H1 (cell line): Measurements from ENCODE around the gene MCFD2. TPM values are rescaled to one million over a fixed set of nuclear protein-coding genes. Genes with fewer than 3 reads are reported as not detected.
A peak's percentile ranks its signal among the peaks of the same experiment; 100 is the strongest.

ENCODE experiments used
- CTCF ChIA-PET: fragments of 300-600 bp; sonication (Branson Sonifier 250); formaldehyde crosslinking; loops from one replicate; lab custom pipeline; 2021; ENCODE audit not compliant: partially characterized antibody; lab: Charles Lee
- POLR2A ChIA-PET: fragments of 300-600 bp; sonication (Branson Sonifier 250); formaldehyde crosslinking; loops from one replicate; lab custom pipeline; 2021; ENCODE audit warnings: inconsistent platforms; ENCODE audit not compliant: partially characterized antibody; lab: Charles Lee
- DNase-seq, 2 experiments: peaks; one replicate each; pipeline versions ENCODE4 v3.0.0 to v3.0.0-alpha.2; 2010 to 2022; ENCODE audit warnings: low spot score in 2 of 2, low read depth in 1 of 2, mixed read lengths in 1 of 2
- FAIRE-seq: peaks from 2 replicates; lab custom pipeline; 2011; peaks lifted over from hg19 to GRCh38; lab: Jason Lieb, UNC
- H2AFZ ChIP-seq: 2 replicates; pipeline ENCODE4 v1.8.1; 2012; ENCODE audit warnings: low read length, inconsistent platforms
- H2AK5ac ChIP-seq: 2 replicates; pipeline ENCODE4 v1.6.1; 2013; ENCODE audit warnings: low read depth, low read length
- H2BK120ac ChIP-seq: replicated peaks from 2 replicates; pipeline ENCODE3; 2013; ENCODE audit warnings: low read depth, low read length, inconsistent platforms
- H2BK12ac ChIP-seq: 2 replicates; pipeline ENCODE4 v1.6.1; 2013; ENCODE audit warnings: low read depth, low read length
- H2BK15ac ChIP-seq: 2 replicates; pipeline ENCODE4 v1.6.1; 2013; ENCODE audit warnings: low read length
- H2BK20ac ChIP-seq: 2 replicates; pipeline ENCODE4 v1.6.1; 2013; ENCODE audit warnings: low read length
- H2BK5ac ChIP-seq: 2 replicates; pipeline ENCODE4 v1.6.1; 2013; ENCODE audit warnings: low read depth, low read length
- H3K14ac ChIP-seq: 2 replicates; pipeline ENCODE4 v1.6.1; 2013; ENCODE audit warnings: inconsistent platforms; ENCODE audit not compliant: insufficient read length
- H3K18ac ChIP-seq: 2 replicates; pipeline ENCODE4 v1.6.1; 2013; ENCODE audit warnings: low read length; ENCODE audit errors: extremely low read depth
- H3K23ac ChIP-seq: 2 replicates; pipeline ENCODE4 v1.6.1; 2013; ENCODE audit warnings: inconsistent platforms; ENCODE audit not compliant: insufficient read length
- H3K23me2 ChIP-seq: 2 replicates; pipeline ENCODE4 v1.6.1; 2013; ENCODE audit warnings: low read depth, low read length
- H3K27ac ChIP-seq: 2 replicates; pipeline ENCODE4 v1.6.1; 2011; ENCODE audit warnings: low read depth, low read length, inconsistent platforms
- H3K27me3 ChIP-seq, 4 experiments: replicated peaks in 1 of 4; 1 replicate in 1 of 4; 2 replicates in 3 of 4; pipeline versions ENCODE4 v1.6.1 to v1.8.1; 2011 to 2013; ENCODE audit warnings: low read length in 3 of 4, mild to moderate bottlenecking in 3 of 4, inconsistent platforms in 2 of 4, mixed read lengths in 2 of 4, moderate library complexity in 1 of 4; ENCODE audit not compliant: control insufficient read depth in 3 of 4, insufficient read depth in 3 of 4; ENCODE audit errors: extremely low read depth in 1 of 4
- H3K36me3 ChIP-seq, 4 experiments: 2 replicates each; pipeline versions ENCODE4 v1.6.1 to v1.8.1; 2011 to 2013; ENCODE audit warnings: mild to moderate bottlenecking in 4 of 4, low read length in 3 of 4, moderate library complexity in 2 of 4, control low read depth in 1 of 4, inconsistent platforms in 1 of 4; ENCODE audit not compliant: insufficient read depth in 4 of 4, control insufficient read depth in 2 of 4
- H3K4ac ChIP-seq: replicated peaks from 2 replicates; pipeline ENCODE3; 2013; ENCODE audit warnings: low read length, low read depth, mixed read lengths, inconsistent platforms; ENCODE audit not compliant: insufficient read length
- H3K4me1 ChIP-seq, 4 experiments: replicated peaks in 1 of 4; 1 replicate in 1 of 4; 2 replicates in 3 of 4; pipeline versions ENCODE4 v1.6.1 to v1.8.1; 2011 to 2013; ENCODE audit warnings: low read length in 3 of 4, inconsistent platforms in 2 of 4, mixed read lengths in 1 of 4; ENCODE audit not compliant: insufficient read depth in 4 of 4, control insufficient read depth in 3 of 4
- H3K4me2 ChIP-seq, 2 experiments: 2 replicates each; pipeline versions ENCODE4 v1.6.1 to v1.8.1; 2011 to 2013; ENCODE audit warnings: low read depth in 2 of 2, low read length in 2 of 2, control low read depth in 1 of 2, inconsistent platforms in 1 of 2, mild to moderate bottlenecking in 1 of 2; ENCODE audit not compliant: insufficient read depth in 1 of 2
- H3K4me3 ChIP-seq, 4 experiments: fragments of 200-600, 300-600 bp in 1 of 4; sonication (generic), shearing (Covaris generic), sonication (Bioruptor Twin) in 1 of 4; 2 replicates each; pipeline versions ENCODE4 v1.5.1 to v1.8.1; 2011 to 2016; ENCODE audit warnings: low read length in 4 of 4, low read depth in 3 of 4, control low read depth in 2 of 4, inconsistent platforms in 2 of 4, mild to moderate bottlenecking in 2 of 4, mixed read lengths in 1 of 4, moderate library complexity in 1 of 4; ENCODE audit not compliant: insufficient read depth in 2 of 4; ENCODE audit errors: extremely low read depth in 1 of 4
- H3K56ac ChIP-seq: replicated peaks from 2 replicates; pipeline ENCODE3; 2013; ENCODE audit warnings: low read depth, mild to moderate bottlenecking, mixed read lengths, low read length, inconsistent platforms; ENCODE audit not compliant: insufficient read length
- H3K79me1 ChIP-seq: 2 replicates; pipeline ENCODE4 v1.6.1; 2013; ENCODE audit warnings: low read depth, low read length, control low read depth
- H3K79me2 ChIP-seq, 2 experiments: 2 replicates each; pipeline versions ENCODE4 v1.6.1 to v1.8.1; 2012 to 2013; ENCODE audit warnings: low read length in 2 of 2, mild to moderate bottlenecking in 2 of 2, inconsistent platforms in 1 of 2; ENCODE audit not compliant: insufficient read depth in 2 of 2, control insufficient read depth in 1 of 2
- H3K9ac ChIP-seq, 4 experiments: replicated peaks in 1 of 4; 1 replicate in 1 of 4; 2 replicates in 3 of 4; pipeline versions ENCODE4 v1.6.1 to v1.8.1; 2011 to 2013; ENCODE audit warnings: low read depth in 3 of 4, low read length in 3 of 4, control low read depth in 2 of 4, mild to moderate bottlenecking in 2 of 4, moderate library complexity in 2 of 4, inconsistent platforms in 1 of 4; ENCODE audit errors: extremely low read depth in 1 of 4
- H3K9me3 ChIP-seq, 2 experiments: 2 replicates each; pipeline versions ENCODE4 v1.6.1 to v1.8.1; 2012 to 2013; ENCODE audit warnings: mild to moderate bottlenecking in 2 of 2, moderate library complexity in 2 of 2, control low read depth in 1 of 2, inconsistent platforms in 1 of 2, low read depth in 1 of 2, low read length in 1 of 2, mixed read lengths in 1 of 2; ENCODE audit not compliant: insufficient read depth in 2 of 2
- H4K20me1 ChIP-seq, 2 experiments: replicated peaks in 1 of 2; 2 replicates each; pipeline versions ENCODE3 to v1.8.1; 2011 to 2013; ENCODE audit warnings: inconsistent platforms in 2 of 2, low read length in 2 of 2, mild to moderate bottlenecking in 1 of 2; ENCODE audit not compliant: insufficient read depth in 2 of 2, control insufficient read depth in 1 of 2
- H4K5ac ChIP-seq: 2 replicates; pipeline ENCODE4 v1.6.1; 2013; ENCODE audit warnings: low read length, low read depth, mixed read lengths, inconsistent platforms; ENCODE audit not compliant: insufficient read length
- H4K8ac ChIP-seq: 2 replicates; pipeline ENCODE4 v1.8.0; 2013; ENCODE audit warnings: mild to moderate bottlenecking, moderate library complexity, low read length, inconsistent platforms; ENCODE audit not compliant: insufficient read depth; ENCODE audit errors: extremely low read depth
- H4K91ac ChIP-seq: replicated peaks from 2 replicates; pipeline ENCODE3; 2013; ENCODE audit warnings: low read length, mixed read lengths, inconsistent platforms; ENCODE audit not compliant: insufficient read length
- BCL11A ChIP-seq, 2 experiments: IDR thresholded peaks; one replicate each; pipeline ENCODE4 v1.6.1; 2011; ENCODE audit warnings: low read depth in 2 of 2, low read length in 2 of 2, mild to moderate bottlenecking in 2 of 2
- EP300 ChIP-seq, 2 experiments: IDR thresholded peaks; 1 replicate in 1 of 2; 2 replicates in 1 of 2; pipeline ENCODE4 v1.6.1; 2011 to 2012; ENCODE audit warnings: low read depth in 2 of 2, low read length in 2 of 2, mild to moderate bottlenecking in 2 of 2, borderline replicate concordance in 1 of 2, inconsistent platforms in 1 of 2, moderate library complexity in 1 of 2
- RBBP5 ChIP-seq: IDR thresholded peaks from 2 replicates; pipeline ENCODE4 v1.7.1; 2012; ENCODE audit warnings: low read depth, mild to moderate bottlenecking, inconsistent platforms, low read length, moderate library complexity, borderline replicate concordance
- TAF1 ChIP-seq: IDR thresholded peaks from 2 replicates; pipeline ENCODE4 v1.6.1; 2011; ENCODE audit warnings: mild to moderate bottlenecking, low read depth, low read length
- WGBS, 2 experiments: shearing (Covaris generic) in 1 of 2; methylation state at CpG; one replicate each; pipeline versions ENCODE4 v1.1.6 to v1.1.7; 2013 to 2015; ENCODE audit warnings: low lambda C conversion rate in 2 of 2, mixed read lengths in 2 of 2, inconsistent platforms in 1 of 2, low coverage in 1 of 2, missing lambda C conversion rate in 1 of 2; ENCODE audit not compliant: insufficient replicate concordance in 2 of 2, insufficient coverage in 1 of 2, insufficient read length in 1 of 2; ENCODE audit errors: extremely low coverage in 1 of 2, missing lambda C conversion rate in 1 of 2; 5-methylcytosine and 5-hydroxymethylcytosine counted together
- polyA plus RNA-seq, 7 experiments: library from polyadenylated mRNA; depleted of rRNA in 3 of 7; stranded (reverse) in 5 of 7; unstranded in 2 of 7; fragments of >200 nt in 5 of 7; fragments of 200-250 nt in 2 of 7; gene quantifications; 1 replicate in 5 of 7; 2 replicates in 1 of 7; 4 replicates in 1 of 7; pipeline versions ENCODE4 v1.2.1 to v1.2.3, GENCODE V29; 2011 to 2013; ENCODE audit warnings: missing spikeins in 2 of 7, mixed read lengths in 2 of 7
- total RNA-seq: library from RNA; stranded (reverse); fragmentation: NEBNext Ultra II Directional; extraction: Animal tissue kit (Norgen Biotek cat#: 25700); gene quantifications from 2 replicates; pipeline ENCODE4 v1.2.1, GENCODE V29; 2021

The MCFD2 gene
- total and polyA plus RNA-seq, 2 of the 8 experiments (the other 6 are each of a cell fraction or from before 2014, with no cell fraction given), result 35.2 to 76.2 TPM

- Histone ChIP-seq H3K27ac (no peak overlapping the region), H3K9ac (no peak overlapping the region), H2BK20ac (0 out of 2 replicates have a peak overlapping the region, but pooled peaks have one; percentile 18), H3K79me1 (no peaks in the 10 kb centered on the region), H3K4ac (no peak overlapping the region), H4K20me1 (no peaks in the 10 kb centered on the region), H3K14ac (no peak overlapping the region), H3K56ac (no peak overlapping the region), H3K4me3 (no peak overlapping the region), H2BK12ac (no peak overlapping the region), H3K18ac (no peak overlapping the region), H4K8ac (no peak overlapping the region), H3K36me3 (no peaks in the 10 kb centered on the region), H2BK15ac (no peak overlapping the region; the same call in 1 of the 2 replicates), H2AFZ (no peak overlapping the region), H4K5ac (no peak overlapping the region), H3K9me3 (0 out of 4 replicates have a peak, but pooled peaks cover 0 to 3% of the 10 kb centered on the region in 2 experiments), H3K79me2 (no peaks in the 10 kb centered on the region), H3K4me2 (no peak overlapping the region), H3K23ac (no peak overlapping the region), H3K4me1 (no peaks in the 10 kb centered on the region), H2BK120ac (no peak overlapping the region), H3K23me2 (no peaks in the 10 kb centered on the region), H2BK5ac (no peak overlapping the region), H3K27me3 (no peaks in the 10 kb centered on the region), H2AK5ac (no peak overlapping the region), H4K91ac (no peak overlapping the region)
- FAIRE-seq (no peak), DNase-seq (no peak)
- CTCF ChIA-PET, result interaction anchor here (1.1 to 1.5 kb wide), 3 partner anchors 10 to 44 kb away, joined by 3 to 4 read pairs (median 3); no protein-coding TSS in a partner anchor
- TF ChIP-seq EP300 (IDR thresholded peaks at IDR 0.05; ENCODE audit: borderline replicate concordance in 1 of 2, low read depth in 2 of 2, low read length in 2 of 2) (no peak), TAF1 (no peak), RBBP5 (no peak), BCL11A (IDR thresholded peaks at IDR 0.05; ENCODE audit: low read depth in 2 of 2, low read length in 2 of 2) (no peak)
- POLR2A ChIA-PET, result no interaction called here
- 94% methylated on average over 11 of the region's 11 CpGs; no CpG with 5 or more reads in 1 of the 2 experiments for WGBS, 2 experiments
These were observed 48.8 kb downstream of the MCFD2 start for GRCh38 chr2:46866770-46867246.
